Left renal pelvis (tissue), 4 donors: ENCODE results near the gene CES2. TPM values are rescaled to one million over a fixed set of nuclear protein-coding genes. Genes with fewer than 3 reads are reported as not detected.
A peak's percentile ranks its signal among the peaks of the same experiment; 100 is the strongest.

ENCODE experiments used
- DNase-seq, 4 donors: peaks; one replicate each; pipeline ENCODE4 v3.0.0-alpha.2; 2013; ENCODE audit warnings: low read depth in 4 of 4, low spot score in 3 of 4
- polyA plus RNA-seq, 4 donors: library from polyadenylated mRNA; unstranded; fragments of 120-200 nt; gene quantifications; one replicate each; pipeline ENCODE4 v1.2.1, GENCODE V29; 2013; ENCODE audit not compliant: insufficient read length in 4 of 4

CES2 gene
- polyA plus RNA-seq, 4 donors, result 28.7 to 48.5 (median 36.1) TPM

DNA sequence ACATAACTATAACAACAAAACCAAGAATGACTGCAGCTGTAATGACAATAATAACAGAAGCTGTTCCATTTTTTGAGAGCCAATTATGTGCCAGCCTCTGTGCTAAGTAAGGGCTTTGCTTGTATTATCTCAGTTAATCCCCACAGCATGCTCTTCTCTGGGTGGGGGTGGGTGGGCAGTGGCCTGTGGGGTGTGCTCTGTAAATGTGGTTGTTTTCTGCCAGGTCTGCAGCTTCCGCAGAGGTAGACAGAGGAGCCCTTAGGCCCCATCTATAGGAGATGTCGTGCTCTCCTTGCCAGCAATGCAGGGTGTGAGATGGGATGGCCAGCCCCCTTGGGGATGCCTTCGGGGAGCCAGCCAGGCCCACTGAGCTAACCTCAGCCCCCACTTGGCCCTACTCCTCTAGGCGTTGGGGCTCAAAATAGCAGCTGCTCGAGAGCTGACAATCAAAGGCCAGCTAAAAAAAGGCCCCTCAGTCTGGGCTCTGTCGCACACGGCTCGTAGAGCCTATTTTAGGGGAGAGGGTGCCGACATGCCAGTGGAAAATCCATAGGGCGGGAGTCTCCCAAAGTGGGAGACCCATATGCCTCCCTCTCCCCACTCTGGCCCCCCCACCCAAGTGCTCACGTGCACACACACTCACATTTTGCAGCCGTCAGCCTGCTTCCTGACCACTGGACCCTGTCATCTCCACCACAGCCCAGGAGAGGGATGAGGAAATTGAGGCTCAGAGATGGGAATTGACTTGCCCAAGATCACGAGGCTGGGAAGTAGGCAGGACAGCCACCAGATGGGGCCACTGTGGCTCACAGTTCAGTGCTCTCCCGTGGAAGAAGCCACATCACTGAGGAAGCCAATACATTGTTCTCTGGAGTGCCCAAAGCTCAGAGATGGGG, 32.4 kb upstream of the CES2 start:
- DNase-seq, result no peak

GRCh38 chr16:66903544-66904427, 31.5 kb upstream of the CES2 start:
- DNase-seq, result no peak

- no peak for DNase-seq
Observed at GRCh38 chr16:66904428-66904845, 30.9 kb upstream of the CES2 start.

GRCh38 chr16:66904846-66905632, 30.3 kb upstream of the CES2 start:
- no peak for DNase-seq

- DNase-seq, result peak in 2 of 4 donors; percentile 55 to 59
Observed at GRCh38 chr16:66905633-66906539, 29.4 kb upstream of the CES2 start.

DNA sequence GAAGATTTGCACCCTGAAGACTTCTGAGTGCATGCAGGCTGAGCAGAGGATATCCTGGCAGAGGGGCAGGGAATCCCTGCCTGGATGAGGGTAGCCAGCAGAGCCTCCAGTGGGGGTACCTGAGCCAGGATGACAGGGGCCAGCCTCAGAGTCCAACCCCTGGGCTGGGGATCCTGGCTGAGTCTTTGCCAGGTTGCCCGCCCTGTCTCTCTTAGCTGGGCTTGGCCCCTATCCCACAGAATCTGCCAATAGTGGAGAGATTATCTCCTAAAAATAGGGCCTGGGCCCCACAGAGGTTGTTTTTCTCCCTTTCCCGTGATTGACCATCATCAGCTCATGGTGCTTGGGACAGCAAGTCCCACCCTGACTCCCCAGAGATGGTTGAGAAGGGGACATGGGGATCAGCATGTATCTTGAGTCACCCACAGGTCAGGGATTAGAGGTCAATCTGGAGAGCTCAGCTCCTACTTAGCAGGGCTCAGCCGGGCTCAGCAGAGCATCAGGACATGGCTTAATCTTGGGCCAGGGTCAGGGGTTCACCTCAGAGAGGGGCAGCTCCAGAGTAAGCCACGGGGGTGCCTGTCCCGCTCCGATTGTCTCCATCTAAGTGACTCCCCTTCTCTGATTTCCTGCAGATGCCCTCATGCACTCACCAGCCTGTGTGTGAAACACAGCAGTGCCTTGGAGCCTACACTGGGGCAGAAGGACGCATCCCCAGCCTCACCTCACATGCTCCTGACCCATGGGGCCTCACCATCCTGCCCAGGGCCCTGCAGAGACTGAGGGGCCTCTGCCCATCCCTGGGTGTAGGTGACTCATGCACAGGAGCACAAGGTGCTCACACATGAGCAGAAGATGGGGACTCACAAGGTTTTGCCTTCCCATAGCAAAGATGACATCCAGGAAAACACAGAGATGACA, 28.1 kb upstream of the CES2 start:
- no peak for DNase-seq

DNA sequence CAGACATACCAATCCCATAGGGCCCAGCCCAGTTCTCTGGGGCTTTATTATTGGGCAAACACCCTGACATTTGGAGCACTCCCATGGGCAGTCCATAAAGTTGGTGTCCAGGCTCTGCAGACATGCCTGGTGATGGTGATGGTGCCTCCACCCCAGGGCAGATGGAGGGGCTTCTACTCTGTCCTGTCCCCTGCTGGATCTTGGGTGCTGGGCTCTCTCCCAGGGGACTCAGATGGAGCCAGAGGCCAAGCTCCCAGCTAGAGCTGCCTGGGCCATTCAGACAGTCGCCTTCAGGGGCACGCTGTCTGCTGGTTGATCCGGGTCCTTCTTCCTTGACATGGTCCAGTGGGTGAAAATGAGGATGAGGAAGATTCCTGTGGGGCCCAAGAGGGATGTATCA, 27.2 kb upstream of the CES2 start:
- no peak for DNase-seq

- DNase-seq, result no peak
Observed at GRCh38 chr16:66908762-66909559, 26.4 kb upstream of the CES2 start.

GRCh38 chr16:66910175-66910940, 25.0 kb upstream of the CES2 start:
- no peak for DNase-seq

- DNase-seq, result no peak
Observed at GRCh38 chr16:66911112-66911511, 24.2 kb upstream of the CES2 start.

GRCh38 chr16:66911801-66912200, 23.5 kb upstream of the CES2 start:
- no peak for DNase-seq

DNA sequence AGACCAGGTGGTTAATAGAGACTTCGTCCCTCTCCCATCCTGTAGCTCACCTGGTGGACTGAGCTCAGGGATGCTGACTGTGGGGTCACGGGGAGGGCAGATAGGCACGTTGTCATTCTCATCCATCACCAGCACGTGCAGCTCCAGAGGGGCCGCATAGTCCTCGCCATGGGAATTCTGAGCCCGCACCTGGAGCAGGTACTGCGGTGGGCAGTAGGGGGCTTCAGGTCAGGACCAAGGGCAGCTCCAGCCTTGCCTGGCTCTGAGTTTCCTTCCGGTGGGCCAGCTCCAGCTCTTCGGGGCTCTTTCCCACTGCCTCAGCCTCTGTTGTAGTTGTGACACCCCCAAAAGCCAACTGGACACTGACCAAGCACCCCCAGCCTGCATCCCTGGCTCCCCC, 22.2 kb upstream of the CES2 start:
- no peak for DNase-seq

DNA sequence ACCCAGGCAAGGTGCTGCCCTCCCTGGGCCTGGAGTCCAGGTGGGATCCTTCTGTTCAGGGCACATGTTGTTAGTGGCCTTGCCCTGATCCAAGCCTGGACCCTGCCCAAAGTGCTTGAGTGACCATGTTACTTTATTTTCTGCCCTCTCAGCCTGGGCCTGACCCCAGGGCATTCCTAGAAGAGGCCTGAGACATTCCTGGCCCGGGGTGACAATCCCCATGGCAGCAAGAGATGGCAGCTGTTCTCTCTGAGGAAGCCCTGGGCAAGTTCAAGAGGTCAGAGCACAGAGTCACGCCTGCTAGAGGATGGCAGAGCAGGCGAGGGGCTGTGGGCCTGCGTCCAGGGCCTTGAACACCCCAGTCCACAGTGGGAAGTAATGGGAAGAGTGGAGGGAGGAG, 21.6 kb upstream of the CES2 start:
- DNase-seq, result no peak

- DNase-seq, result no peak
Observed at GRCh38 chr16:66914541-66914940, 20.8 kb upstream of the CES2 start.

GRCh38 chr16:66915041-66915440, 20.3 kb upstream of the CES2 start:
- no peak for DNase-seq

DNA sequence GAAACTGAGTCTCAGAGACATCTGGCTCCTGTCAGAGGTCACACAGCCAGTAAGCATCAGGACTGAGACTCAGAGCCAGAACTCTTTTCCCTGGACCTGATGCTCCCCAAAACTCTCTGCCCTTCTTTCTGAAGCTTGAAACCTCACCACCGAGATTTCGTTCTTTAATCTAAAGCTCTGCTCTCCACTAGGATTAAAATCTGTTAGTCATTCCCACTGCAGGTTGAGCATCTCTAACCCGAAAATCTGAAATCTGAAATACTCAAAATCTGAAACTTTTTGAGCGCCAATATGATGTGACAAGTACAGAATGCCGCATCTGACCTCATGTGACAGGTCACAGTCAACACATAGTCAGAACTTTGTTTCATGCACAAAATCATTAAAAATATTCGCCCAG, 18.8 kb upstream of the CES2 start:
- DNase-seq, result no peak

- no peak for DNase-seq
Observed at GRCh38 chr16:66917741-66918140, 17.6 kb upstream of the CES2 start.
